ENCODE measurements around the gene PTPRT. TPM values are rescaled to one million over a fixed set of nuclear protein-coding genes. Genes with fewer than 3 reads are reported as not detected.

The PTPRT gene
- polyA plus RNA-seq, 4 donors: 0.30 to 1.0 (median 0.68) TPM

- DNase-seq (ENCODE audit: low read depth in 4 of 4, low spot score in 3 of 4): no peak
Measured at GRCh38 chr20:42747765-42748411, 441.8 kb downstream of the PTPRT start.

GRCh38 chr20:42744756-42745465 is 444.8 kb downstream of the PTPRT start:
- DNase-seq (ENCODE audit: low read depth in 4 of 4, low spot score in 3 of 4): no peak

- no peak for DNase-seq (ENCODE audit: low read depth in 4 of 4, low spot score in 3 of 4)
Measured at GRCh38 chr20:42742926-42743325, 446.8 kb downstream of the PTPRT start.

GRCh38 chr20:42741906-42742305 is 447.8 kb downstream of the PTPRT start:
- DNase-seq (ENCODE audit: low read depth in 4 of 4, low spot score in 3 of 4): no peak

GRCh38 chr20:42740226-42740870 is 449.4 kb downstream of the PTPRT start:
- DNase-seq (ENCODE audit: low read depth in 4 of 4, low spot score in 3 of 4): no peak

GRCh38 chr20:42739683-42740082 is 450.0 kb downstream of the PTPRT start:
- DNase-seq (ENCODE audit: low read depth in 4 of 4, low spot score in 3 of 4): no peak

GRCh38 chr20:42735539-42735938 is 454.2 kb downstream of the PTPRT start:
- no peak for DNase-seq (ENCODE audit: low read depth in 4 of 4, low spot score in 3 of 4)

GRCh38 chr20:42734660-42735368 is 454.9 kb downstream of the PTPRT start:
- no peak for DNase-seq (ENCODE audit: low read depth in 4 of 4, low spot score in 3 of 4)

GRCh38 chr20:42721923-42722322 is 467.8 kb downstream of the PTPRT start:
- DNase-seq (ENCODE audit: low read depth in 4 of 4, low spot score in 3 of 4): no peak

GRCh38 chr20:42714298-42715141 is 475.2 kb downstream of the PTPRT start:
- DNase-seq (ENCODE audit: low read depth in 4 of 4, low spot score in 3 of 4): no peak

- DNase-seq (ENCODE audit: low read depth in 4 of 4, low spot score in 3 of 4): no peak
Measured at GRCh38 chr20:42708266-42708665, 481.4 kb downstream of the PTPRT start.

- no peak for DNase-seq (ENCODE audit: low read depth in 4 of 4, low spot score in 3 of 4)
Measured at GRCh38 chr20:42706759-42707158, 482.9 kb downstream of the PTPRT start.

GRCh38 chr20:42705550-42705949 is 484.2 kb downstream of the PTPRT start:
- no peak for DNase-seq (ENCODE audit: low read depth in 4 of 4, low spot score in 3 of 4)

GRCh38 chr20:42703744-42704143 is 486.0 kb downstream of the PTPRT start:
- DNase-seq (ENCODE audit: low read depth in 4 of 4, low spot score in 3 of 4): no peak

- DNase-seq (ENCODE audit: low read depth in 4 of 4, low spot score in 3 of 4): no peak
Measured at GRCh38 chr20:42701948-42702347, 487.8 kb downstream of the PTPRT start.

- no peak for DNase-seq (ENCODE audit: low read depth in 4 of 4, low spot score in 3 of 4)
Measured at GRCh38 chr20:42700372-42700771, 489.3 kb downstream of the PTPRT start.

GRCh38 chr20:42697962-42698361 is 491.7 kb downstream of the PTPRT start:
- DNase-seq (ENCODE audit: low read depth in 4 of 4, low spot score in 3 of 4): no peak

GRCh38 chr20:42690842-42691437 is 498.8 kb downstream of the PTPRT start:
- DNase-seq (ENCODE audit: low read depth in 4 of 4, low spot score in 3 of 4): no peak

- DNase-seq (ENCODE audit: low read depth in 4 of 4, low spot score in 3 of 4): peak; percentile 15 to 33 (median 16)
Measured at GRCh38 chr20:42688576-42688975, 501.1 kb downstream of the PTPRT start.

- DNase-seq (ENCODE audit: low read depth in 4 of 4, low spot score in 3 of 4): no peak
Measured at GRCh38 chr20:42686057-42686456, 503.6 kb downstream of the PTPRT start.

Measured in right renal pelvis (tissue), 4 donors.